GM12878 (cell line): ENCODE data around the gene MRPL36. TPM values are rescaled to one million over a fixed set of nuclear protein-coding genes. Genes with fewer than 3 reads are reported as not detected.
A peak's percentile ranks its signal among the peaks of the same experiment; 100 is the strongest.

Source experiments
- ATF2 ChIP-seq: IDR thresholded peaks from 2 replicates; pipeline ENCODE4 v1.6.1; 2012; ENCODE audit warnings: low read length, inconsistent platforms
- CBX3 ChIP-seq: fragments of 200-600 bp; sonication (generic); IDR thresholded peaks from 2 replicates; pipeline ENCODE4 v1.6.1; 2016; ENCODE audit warnings: low read depth, borderline replicate concordance
- E2F4 ChIP-seq: IDR thresholded peaks from 2 replicates; pipeline ENCODE4 v1.6.1; 2012; ENCODE audit warnings: low read depth, low read length, improper control_type of control experiment
- GATAD2B ChIP-seq: fragments of 450-650 bp; conservative IDR thresholded peaks from 2 replicates; pipeline ENCODE4 v1.6.1; 2017; ENCODE audit warnings: low read depth, mild to moderate bottlenecking, moderate library complexity
- HDAC2 ChIP-seq: fragments of 200-600 bp; sonication (generic); IDR thresholded peaks from 2 replicates; pipeline ENCODE4 v1.6.1; 2017
- HDAC6 ChIP-seq: fragments of 200-600 bp; sonication (generic); IDR thresholded peaks from one replicate; pipeline ENCODE4 v1.8.0; 2017; ENCODE audit warnings: antibody characterized with exemption; ENCODE audit not compliant: unreplicated experiment
- LARP7 ChIP-seq: fragments of 450-650 bp; IDR thresholded peaks from 2 replicates; pipeline ENCODE4 v1.6.1; 2017; ENCODE audit warnings: mild to moderate bottlenecking
- MEF2B ChIP-seq: fragments of 450-650 bp; IDR thresholded peaks from 2 replicates; pipeline ENCODE4 v1.6.1; 2018; ENCODE audit warnings: mild to moderate bottlenecking, moderate library complexity; ENCODE audit not compliant: partially characterized antibody, poor library complexity, severe bottlenecking
- MYB ChIP-seq: fragments of 150-350 bp; IDR thresholded peaks from 2 replicates; pipeline ENCODE4 v1.6.1; 2014; ENCODE audit warnings: mild to moderate bottlenecking, low read depth, low read length, borderline replicate concordance
- POLR2A ChIP-seq: IDR thresholded peaks from 2 replicates; pipeline ENCODE4 v1.6.1; 2011; ENCODE audit warnings: low read depth, mild to moderate bottlenecking, low read length
- POLR2AphosphoS2 ChIP-seq: IDR thresholded peaks from 2 replicates; pipeline ENCODE4 v1.6.1; 2011; ENCODE audit warnings: low read depth, mild to moderate bottlenecking, low read length, improper control_type of control experiment, moderate library complexity
- POLR2AphosphoS5 ChIP-seq: IDR thresholded peaks from 2 replicates; pipeline ENCODE4 v1.6.1; 2011; ENCODE audit warnings: mild to moderate bottlenecking, low read length, inconsistent platforms
- SIN3A ChIP-seq: IDR thresholded peaks from 2 replicates; pipeline ENCODE4 v1.6.1; 2012; ENCODE audit warnings: low read depth, low read length, improper control_type of control experiment
- SMAD5 ChIP-seq: IDR thresholded peaks from 2 replicates; pipeline ENCODE4 v1.6.1; 2016; ENCODE audit warnings: antibody characterized with exemption, low read depth
- TARDBP ChIP-seq: IDR thresholded peaks from 2 replicates; pipeline ENCODE4 v1.6.1; 2016; ENCODE audit warnings: borderline replicate concordance
- ZBTB11 ChIP-seq: fragments of 450-650 bp; formaldehyde crosslinking; IDR thresholded peaks from 2 replicates; pipeline ENCODE4 v1.5.0; 2022; ENCODE audit warnings: mild to moderate bottlenecking, missing genetic modification characterization
- ZBTB40 ChIP-seq: fragments of 450-650 bp; IDR thresholded peaks from 2 replicates; pipeline ENCODE4 v1.6.1; 2016; ENCODE audit warnings: mild to moderate bottlenecking, moderate library complexity, borderline replicate concordance
- ZNF592 ChIP-seq: fragments of 450-650 bp; IDR thresholded peaks from 2 replicates; pipeline ENCODE4 v1.6.1; 2017; ENCODE audit warnings: mild to moderate bottlenecking, moderate library complexity
- polyA plus RNA-seq, 11 experiments: library from polyadenylated mRNA; depleted of rRNA in 4 of 11; unstranded in 6 of 11; stranded (reverse) in 5 of 11; fragments of >200 nt; fragmentation: Nextera tagmentation in 4 of 11; fragmentation: Illumina TruSeq in 1 of 11; extraction: Ambion mirVana in 4 of 11; extraction: Trizol in 1 of 11; gene quantifications; 1 replicate in 1 of 11; 2 replicates in 10 of 11; pipeline versions ENCODE4 v1.2.1 to v1.2.3, GENCODE V29; 2011 to 2016; ENCODE audit warnings: inconsistent platforms in 2 of 11, missing spikeins in 2 of 11, low read depth in 1 of 11
- total RNA-seq, 4 experiments: library from RNA; depleted of rRNA in 3 of 4; stranded (reverse); fragments of >200 nt in 3 of 4; fragmentation: Illumina TruSeq in 1 of 4; extraction: Trizol in 1 of 4; gene quantifications; 2 replicates each; pipeline versions ENCODE4 v1.2.1 to v1.2.3, GENCODE V29; 2013 to 2021

The MRPL36 gene
- total and polyA plus RNA-seq, 10 of the 15 experiments (the other 5 are each of a cell fraction or from before 2014, with no cell fraction given): 89.2 to 559 (median 152) TPM

GRCh38 chr5:1783216-1783554 is 16.5 kb downstream of the MRPL36 start (continued):
- TF ChIP-seq ZNF592 (peak; percentile 24; the same call in 1 of the 2 replicates), POLR2AphosphoS2 (no peak), HDAC6 (no peak), MEF2B (peak; percentile 92), POLR2AphosphoS5 (no peak), SIN3A (no peak), LARP7 (no peak), MYB (peak; percentile 69; the same call in 1 of the 2 replicates), CBX3 (no peak), HDAC2 (no peak), GATAD2B (no peak), E2F4 (no peak), TARDBP (no peak), ZBTB40 (no peak; the same call in 1 of the 2 replicates), ATF2 (peak; percentile 69), SMAD5 (no peak), ZBTB11 (CRISPR knock-in tag) (no peak), POLR2A (no peak)
